ENCODE data around the gene HOXC6.

HOXC6 gene

DNA sequence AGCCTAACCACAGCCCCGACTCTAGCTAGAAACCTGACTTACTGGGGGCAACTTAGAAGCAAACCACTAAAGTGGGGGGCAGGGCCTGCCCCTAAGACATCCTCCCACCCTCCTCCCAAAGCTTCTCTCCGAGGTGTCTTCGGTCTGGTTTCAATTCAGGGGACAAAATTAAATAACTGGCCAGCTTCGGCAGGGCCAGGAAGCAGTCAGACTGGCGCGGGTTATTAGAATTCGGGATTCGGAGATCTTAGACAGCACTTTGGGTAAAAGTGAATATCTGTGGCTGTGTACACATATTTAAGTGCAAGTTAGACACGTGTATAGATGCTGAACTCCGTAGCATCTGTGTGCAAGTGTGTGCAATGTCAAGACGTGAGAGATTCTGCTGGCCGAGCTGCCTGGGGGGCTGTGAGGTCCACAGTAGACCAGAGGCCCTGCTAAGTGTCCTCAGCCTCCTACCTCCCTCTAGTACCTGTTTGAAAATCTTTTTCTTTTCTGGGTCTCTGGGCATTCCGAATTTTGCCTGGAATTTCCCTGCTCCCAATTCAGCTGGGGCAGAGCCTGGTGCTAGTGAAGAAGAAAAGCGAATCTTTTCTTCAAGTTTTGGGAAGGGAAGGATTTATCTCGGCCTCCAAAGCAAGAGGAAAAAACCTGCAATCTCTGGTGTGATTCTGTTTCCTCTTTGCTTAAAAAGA is 47.3 kb upstream of the HOXC6 start:
- no peak for DNase-seq (ENCODE audit: low read depth in 1 of 2, low spot score in 1 of 2)
- TF ChIP-seq SPI1 (IDR thresholded peaks at IDR 0.05; ENCODE audit: borderline replicate concordance, low read depth) (no peak), GABPA (IDR thresholded peaks at IDR 0.05; ENCODE audit: low read depth) (no peak), POLR2AphosphoS5 (IDR thresholded peaks at IDR 0.05; ENCODE audit: low read depth) (no peak)
- TF ChIP-seq, protein P1, sequence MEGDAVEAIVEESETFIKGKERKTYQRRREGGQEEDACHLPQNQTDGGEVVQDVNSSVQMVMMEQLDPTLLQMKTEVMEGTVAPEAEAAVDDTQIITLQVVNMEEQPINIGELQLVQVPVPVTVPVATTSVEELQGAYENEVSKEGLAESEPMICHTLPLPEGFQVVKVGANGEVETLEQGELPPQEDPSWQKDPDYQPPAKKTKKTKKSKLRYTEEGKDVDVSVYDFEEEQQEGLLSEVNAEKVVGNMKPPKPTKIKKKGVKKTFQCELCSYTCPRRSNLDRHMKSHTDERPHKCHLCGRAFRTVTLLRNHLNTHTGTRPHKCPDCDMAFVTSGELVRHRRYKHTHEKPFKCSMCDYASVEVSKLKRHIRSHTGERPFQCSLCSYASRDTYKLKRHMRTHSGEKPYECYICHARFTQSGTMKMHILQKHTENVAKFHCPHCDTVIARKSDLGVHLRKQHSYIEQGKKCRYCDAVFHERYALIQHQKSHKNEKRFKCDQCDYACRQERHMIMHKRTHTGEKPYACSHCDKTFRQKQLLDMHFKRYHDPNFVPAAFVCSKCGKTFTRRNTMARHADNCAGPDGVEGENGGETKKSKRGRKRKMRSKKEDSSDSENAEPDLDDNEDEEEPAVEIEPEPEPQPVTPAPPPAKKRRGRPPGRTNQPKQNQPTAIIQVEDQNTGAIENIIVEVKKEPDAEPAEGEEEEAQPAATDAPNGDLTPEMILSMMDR (IDR thresholded peaks at IDR 0.05; ENCODE audit: insufficient read depth, low read length), result no peak
- TF ChIP-seq, protein P2, sequence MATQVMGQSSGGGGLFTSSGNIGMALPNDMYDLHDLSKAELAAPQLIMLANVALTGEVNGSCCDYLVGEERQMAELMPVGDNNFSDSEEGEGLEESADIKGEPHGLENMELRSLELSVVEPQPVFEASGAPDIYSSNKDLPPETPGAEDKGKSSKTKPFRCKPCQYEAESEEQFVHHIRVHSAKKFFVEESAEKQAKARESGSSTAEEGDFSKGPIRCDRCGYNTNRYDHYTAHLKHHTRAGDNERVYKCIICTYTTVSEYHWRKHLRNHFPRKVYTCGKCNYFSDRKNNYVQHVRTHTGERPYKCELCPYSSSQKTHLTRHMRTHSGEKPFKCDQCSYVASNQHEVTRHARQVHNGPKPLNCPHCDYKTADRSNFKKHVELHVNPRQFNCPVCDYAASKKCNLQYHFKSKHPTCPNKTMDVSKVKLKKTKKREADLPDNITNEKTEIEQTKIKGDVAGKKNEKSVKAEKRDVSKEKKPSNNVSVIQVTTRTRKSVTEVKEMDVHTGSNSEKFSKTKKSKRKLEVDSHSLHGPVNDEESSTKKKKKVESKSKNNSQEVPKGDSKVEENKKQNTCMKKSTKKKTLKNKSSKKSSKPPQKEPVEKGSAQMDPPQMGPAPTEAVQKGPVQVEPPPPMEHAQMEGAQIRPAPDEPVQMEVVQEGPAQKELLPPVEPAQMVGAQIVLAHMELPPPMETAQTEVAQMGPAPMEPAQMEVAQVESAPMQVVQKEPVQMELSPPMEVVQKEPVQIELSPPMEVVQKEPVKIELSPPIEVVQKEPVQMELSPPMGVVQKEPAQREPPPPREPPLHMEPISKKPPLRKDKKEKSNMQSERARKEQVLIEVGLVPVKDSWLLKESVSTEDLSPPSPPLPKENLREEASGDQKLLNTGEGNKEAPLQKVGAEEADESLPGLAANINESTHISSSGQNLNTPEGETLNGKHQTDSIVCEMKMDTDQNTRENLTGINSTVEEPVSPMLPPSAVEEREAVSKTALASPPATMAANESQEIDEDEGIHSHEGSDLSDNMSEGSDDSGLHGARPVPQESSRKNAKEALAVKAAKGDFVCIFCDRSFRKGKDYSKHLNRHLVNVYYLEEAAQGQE (IDR thresholded peaks at IDR 0.05; ENCODE audit: insufficient replicate concordance, low read depth), result no peak
- Histone ChIP-seq H3K4me3 (replicated peaks; ENCODE audit: insufficient read depth, low read length) (no peak overlapping the region), H3K27ac (replicated peaks) (no peak overlapping the region), H3K27me3 (ENCODE audit: insufficient read depth, poor library complexity, severe bottlenecking) (peaks cover 57% of the 10 kb centered on the region)

DNA sequence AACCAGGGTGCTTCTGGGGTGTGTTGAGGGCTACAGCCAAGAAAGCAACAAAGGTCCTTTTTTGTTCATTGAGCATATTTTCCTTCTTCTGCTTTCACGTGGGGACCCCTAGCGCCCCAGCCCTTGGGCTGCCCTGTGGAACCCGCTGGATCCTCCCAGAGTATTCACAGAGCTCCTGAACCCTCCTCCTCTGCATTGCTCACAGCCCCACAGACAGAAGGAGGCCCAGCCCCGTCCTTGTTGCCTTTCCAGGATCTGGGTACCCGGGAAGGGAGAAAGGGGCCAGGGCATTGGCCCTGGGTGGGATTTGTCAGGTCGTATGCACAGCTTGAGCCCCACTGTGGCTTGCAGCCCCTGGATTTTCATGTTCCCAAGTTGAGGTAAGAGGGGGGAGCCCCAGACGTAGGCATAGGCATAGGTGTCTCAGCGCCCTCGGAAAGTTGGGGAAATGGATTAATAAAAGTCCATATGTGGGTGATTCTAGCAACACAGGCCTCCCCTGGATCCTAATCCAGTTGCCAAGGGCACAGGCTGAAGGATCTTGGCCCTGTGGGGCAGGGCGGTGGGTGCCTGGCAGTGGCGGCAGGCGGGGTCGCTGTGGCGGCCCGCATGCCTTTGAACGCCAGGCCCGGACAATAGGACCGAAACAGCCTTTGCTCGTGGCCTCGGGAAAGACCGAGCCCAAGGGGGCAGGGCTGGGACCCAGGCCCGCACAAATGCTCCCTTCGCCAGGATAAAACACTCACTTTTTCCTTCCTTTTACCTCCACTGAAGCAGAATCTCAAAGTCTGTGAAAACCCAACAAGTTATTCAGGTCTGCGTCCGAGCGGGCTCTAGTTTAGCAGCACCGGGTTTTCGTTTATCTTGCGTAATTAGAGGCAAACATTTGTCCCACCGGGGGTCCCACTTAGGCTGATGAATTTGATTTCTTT is 46.3 kb upstream of the HOXC6 start:
- DNase-seq (ENCODE audit: low read depth in 1 of 2, low spot score in 1 of 2), result no peak
- no peak overlapping the region for H3K4me3 ChIP-seq (replicated peaks; ENCODE audit: insufficient read depth, low read length)
- TF ChIP-seq, protein P2 (IDR thresholded peaks at IDR 0.05; ENCODE audit: insufficient replicate concordance, low read depth), result no peak
- TF ChIP-seq GABPA (IDR thresholded peaks at IDR 0.05; ENCODE audit: low read depth), result no peak
- no peak for TF ChIP-seq POLR2AphosphoS5 (IDR thresholded peaks at IDR 0.05; ENCODE audit: low read depth)
- TF ChIP-seq, protein P1 (IDR thresholded peaks at IDR 0.05; ENCODE audit: insufficient read depth, low read length), result no peak
- no peak for TF ChIP-seq SPI1 (IDR thresholded peaks at IDR 0.05; ENCODE audit: borderline replicate concordance, low read depth)
- peaks cover 51% of the 10 kb centered on the region for H3K27me3 ChIP-seq (ENCODE audit: insufficient read depth, poor library complexity, severe bottlenecking)
- H3K27ac ChIP-seq (replicated peaks), result no peak overlapping the region

DNA sequence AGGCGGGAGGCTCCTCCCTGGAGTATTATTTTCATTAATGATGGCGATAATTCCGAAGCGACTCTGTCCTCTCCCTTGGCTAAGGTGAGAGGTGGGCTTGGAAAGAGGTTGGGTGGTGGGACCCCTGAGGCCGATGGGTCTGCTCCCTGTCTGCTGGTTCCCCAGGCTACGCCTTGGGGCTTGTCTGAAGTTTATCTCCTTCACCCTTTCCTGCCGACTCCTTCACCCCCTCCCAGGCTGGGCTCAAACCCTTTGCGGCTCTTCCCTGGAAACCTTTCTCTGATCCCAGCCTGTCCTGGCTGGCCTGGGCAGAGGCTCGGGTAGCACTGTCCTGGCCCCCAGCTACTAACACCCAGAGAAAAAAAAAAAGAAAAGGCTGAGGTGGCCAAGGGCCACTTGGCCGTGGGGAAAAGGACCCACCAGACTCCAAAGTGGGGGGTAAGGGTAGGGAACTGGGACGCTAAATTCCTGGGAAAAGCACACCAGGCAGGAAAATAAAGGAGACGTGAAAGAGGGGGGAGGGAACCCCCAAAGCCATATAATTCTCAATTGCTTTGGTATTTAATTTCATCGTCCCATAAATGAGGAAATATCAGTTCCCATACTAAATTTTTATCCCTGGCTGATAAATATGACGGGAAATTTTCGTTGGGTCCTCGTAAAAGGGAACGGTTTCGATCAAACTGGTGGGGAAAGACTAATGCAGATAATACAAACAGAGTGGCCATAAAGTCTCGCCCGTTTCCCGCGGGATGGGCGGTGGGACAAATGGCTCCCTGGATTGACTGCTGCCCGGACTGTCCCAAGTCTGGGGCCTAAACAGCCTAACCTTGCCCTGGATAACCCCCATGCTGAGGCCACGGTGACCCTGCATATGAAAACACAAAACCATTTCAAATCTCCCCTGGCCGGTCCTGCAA is 45.3 kb upstream of the HOXC6 start:
- peak overlapping the region; percentile 69 for H3K27ac ChIP-seq (replicated peaks)
- DNase-seq (ENCODE audit: low read depth in 1 of 2, low spot score in 1 of 2), result no peak
- no peak overlapping the region for H3K4me3 ChIP-seq (replicated peaks; ENCODE audit: insufficient read depth, low read length)
- peaks cover 47% of the 10 kb centered on the region for H3K27me3 ChIP-seq (ENCODE audit: insufficient read depth, poor library complexity, severe bottlenecking)
- TF ChIP-seq, protein P2 (IDR thresholded peaks at IDR 0.05; ENCODE audit: insufficient replicate concordance, low read depth), result no peak
- TF ChIP-seq GABPA (IDR thresholded peaks at IDR 0.05; ENCODE audit: low read depth), result no peak
- TF ChIP-seq SPI1 (IDR thresholded peaks at IDR 0.05; ENCODE audit: borderline replicate concordance, low read depth), result no peak
- no peak for TF ChIP-seq POLR2AphosphoS5 (IDR thresholded peaks at IDR 0.05; ENCODE audit: low read depth)
- TF ChIP-seq, protein P1 (IDR thresholded peaks at IDR 0.05; ENCODE audit: insufficient read depth, low read length), result no peak
